ENCODE data around the gene SLFN5. TPM values are rescaled to one million over a fixed set of nuclear protein-coding genes. Genes with fewer than 3 reads are reported as not detected.
"Not testable (repeated sequence)": the region's sequence is repeated elsewhere in the genome, so short reads cannot be mapped to it uniquely, and the experiment has no call there.

The SLFN5 gene
- total RNA-seq, 1 experiment from 2014 or later, result 0.54 TPM

- no peak for DNase-seq (ENCODE audit: low spot score)
- in situ Hi-C loops (cut with HindIII; ENCODE audit: low sequenced_read_pairs), result no loop called here
Observed at GRCh38 chr17:35240861-35241260, 2.0 kb upstream of the SLFN5 start.

DNA sequence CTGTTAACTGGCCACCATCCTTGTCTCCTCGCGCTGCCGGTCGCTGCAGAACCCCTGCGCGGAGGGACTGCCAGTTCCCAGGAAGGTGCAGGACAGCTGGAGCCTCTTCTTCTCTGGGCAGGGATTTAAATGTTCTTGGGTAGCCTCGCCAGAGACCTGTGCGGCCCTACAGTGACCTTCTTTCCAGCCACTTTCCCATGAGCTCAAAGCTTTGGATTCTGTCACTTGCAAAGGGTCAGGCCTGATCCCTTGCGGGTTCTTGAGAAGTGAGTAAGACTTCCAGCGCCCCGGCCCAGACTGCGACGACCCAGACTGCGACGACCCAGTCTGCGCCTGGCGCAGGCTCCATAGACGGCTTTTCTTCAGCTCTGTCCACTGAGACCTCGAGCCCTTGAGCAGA lies 1.4 kb upstream of the SLFN5 start:
- in situ Hi-C loops (cut with HindIII; ENCODE audit: low sequenced_read_pairs), result no loop called here
- no peak for DNase-seq (ENCODE audit: low spot score)

GRCh38 chr17:35242158-35242804 lies 591 bp upstream of the SLFN5 start:
- in situ Hi-C loops (cut with HindIII; ENCODE audit: low sequenced_read_pairs), result no loop called here
- DNase-seq (ENCODE audit: low spot score), result peak; percentile 55

GRCh38 chr17:35243561-35244340 lies 879 bp downstream of the SLFN5 start:
- peak; percentile 40 for DNase-seq (ENCODE audit: low spot score)
- in situ Hi-C loops (cut with HindIII; ENCODE audit: low sequenced_read_pairs), result no loop called here

DNA sequence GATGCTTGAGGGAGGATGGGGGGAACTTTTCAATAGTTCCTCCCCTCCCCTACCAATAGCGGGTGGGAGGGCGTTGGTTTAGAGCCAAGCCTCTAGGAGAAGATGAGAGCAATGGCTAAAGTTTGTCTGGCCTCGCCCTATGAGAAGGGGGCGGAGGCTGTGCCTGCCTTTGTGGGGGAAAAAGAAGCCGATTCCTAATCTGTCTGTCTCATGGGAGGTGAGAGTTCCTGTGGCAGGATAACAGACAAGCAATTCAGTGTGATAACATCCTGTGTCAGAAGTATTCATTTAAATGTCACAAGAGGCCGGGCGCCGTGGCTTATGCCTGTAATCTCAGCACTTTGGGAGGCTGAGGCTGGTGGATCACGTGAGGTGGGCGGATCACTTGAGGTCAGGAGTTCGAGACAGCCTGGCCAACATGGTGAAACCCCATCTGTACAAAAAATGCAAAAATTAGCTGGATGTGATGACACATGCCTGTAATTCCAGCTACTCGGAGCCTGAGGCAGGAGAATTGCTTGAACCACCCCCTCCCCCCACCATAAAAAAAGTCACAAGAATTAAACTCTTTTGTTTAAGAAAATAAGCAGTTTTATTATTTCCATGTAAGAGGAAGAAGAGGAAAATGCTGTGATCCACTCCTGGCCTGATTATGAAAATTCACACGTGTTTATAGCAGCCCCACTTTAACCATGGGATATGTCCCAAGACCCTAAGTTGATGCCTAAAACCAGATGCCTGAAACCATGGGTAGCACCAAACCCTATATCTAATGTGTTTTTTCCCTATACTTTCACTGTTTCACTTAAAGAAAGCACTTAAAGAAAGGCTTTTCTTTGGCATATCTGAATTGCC lies 1.7 kb downstream of the SLFN5 start:
- DNase-seq (ENCODE audit: low spot score), result no peak
- in situ Hi-C loops (cut with HindIII; ENCODE audit: low sequenced_read_pairs), result no loop called here

GRCh38 chr17:35245196-35245486 lies 2.3 kb downstream of the SLFN5 start:
- no peak for DNase-seq (ENCODE audit: low spot score)

GRCh38 chr17:35252651-35253050 lies 9.8 kb downstream of the SLFN5 start:
- DNase-seq (ENCODE audit: low spot score), result no peak
- in situ Hi-C loops (cut with HindIII; ENCODE audit: low sequenced_read_pairs), result no loop called here

More at GRCh38 chr17:35245196-35245486, 2.3 kb downstream of the SLFN5 start:
- in situ Hi-C loops (cut with HindIII; ENCODE audit: low sequenced_read_pairs), result no loop called here

DNA sequence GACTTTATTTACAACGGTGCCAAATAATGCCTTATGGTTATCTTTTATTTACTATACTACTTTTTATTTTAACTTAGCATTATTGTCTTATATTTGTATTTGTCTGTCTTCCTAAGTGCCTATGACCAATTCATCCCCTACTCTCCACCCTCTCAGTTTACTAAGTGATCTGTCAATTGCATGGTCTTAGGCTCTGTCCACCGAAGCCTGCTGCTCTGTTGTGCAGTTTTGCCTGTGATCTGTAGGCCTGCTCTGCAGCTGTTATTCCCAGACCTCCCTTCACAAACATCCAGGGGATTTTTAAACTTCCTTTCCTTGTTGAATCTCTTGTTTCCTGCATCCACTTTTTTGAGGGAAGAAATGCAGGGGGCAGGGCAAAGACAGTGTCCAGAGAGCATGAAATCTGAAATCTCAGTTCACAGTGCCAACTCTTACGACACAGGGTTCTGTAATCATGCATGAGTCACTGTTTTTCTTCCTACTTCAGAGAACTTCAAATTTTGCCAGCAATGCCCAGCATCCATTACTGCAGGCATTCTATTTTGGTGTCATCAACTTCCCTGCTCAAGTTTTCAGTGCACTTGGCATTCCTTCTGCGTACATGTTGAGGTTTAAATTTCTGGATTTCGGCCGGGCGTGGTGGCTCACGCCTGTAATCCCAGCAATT lies 11.4 kb downstream of the SLFN5 start:
- no peak for DNase-seq (ENCODE audit: low spot score)
- in situ Hi-C loops (cut with HindIII; ENCODE audit: low sequenced_read_pairs), result no loop called here

DNA sequence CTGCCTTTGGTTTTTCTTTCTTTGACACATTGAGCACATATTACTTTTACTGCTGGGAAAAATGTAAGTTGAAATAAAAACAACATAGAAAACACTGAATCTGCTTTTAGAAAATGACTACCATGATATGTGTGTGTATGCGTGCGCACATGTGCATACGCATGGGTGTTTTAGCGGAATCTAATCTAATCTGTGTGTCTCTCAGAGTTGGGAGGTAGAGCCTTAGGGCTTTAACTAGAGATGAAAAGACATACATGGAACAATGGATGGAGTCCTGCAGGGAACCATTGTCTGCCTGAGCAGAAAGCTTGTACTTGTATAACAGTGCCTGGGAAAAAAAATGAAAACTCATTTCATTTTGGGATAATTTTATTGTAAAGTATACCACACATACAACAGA lies 12.4 kb downstream of the SLFN5 start:
- no peak for DNase-seq (ENCODE audit: low spot score)

DNA sequence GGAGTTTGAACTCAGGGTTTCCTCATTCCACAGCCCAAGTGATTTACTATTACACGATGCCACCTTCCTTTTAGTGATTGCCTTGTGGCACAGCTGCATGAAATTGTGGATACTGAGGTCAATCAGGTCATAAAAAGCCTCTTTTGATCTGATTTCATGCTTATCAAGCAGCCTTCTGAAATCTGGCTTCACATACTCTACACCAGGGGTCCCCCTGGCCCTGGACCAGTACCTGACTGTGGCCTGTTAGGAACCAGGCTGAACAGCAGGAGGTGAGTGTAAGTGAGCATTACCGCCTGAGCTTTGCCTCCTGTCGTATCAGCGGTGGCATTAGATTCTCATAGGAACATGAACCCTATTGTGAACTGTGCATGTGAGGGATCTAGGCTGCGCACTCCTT lies 13.8 kb downstream of the SLFN5 start:
- in situ Hi-C loops (cut with HindIII; ENCODE audit: low sequenced_read_pairs), result no loop called here
- no peak for DNase-seq (ENCODE audit: low spot score)

More for the DNA sequence above, 12.4 kb downstream of the SLFN5 start:
- in situ Hi-C loops (cut with HindIII; ENCODE audit: low sequenced_read_pairs), result no loop called here

GRCh38 chr17:35257208-35257659 lies 14.4 kb downstream of the SLFN5 start:
- in situ Hi-C loops (cut with HindIII; ENCODE audit: low sequenced_read_pairs), result no loop called here
- DNase-seq (ENCODE audit: low spot score), result no peak

GRCh38 chr17:35259001-35259400 lies 16.1 kb downstream of the SLFN5 start:
- in situ Hi-C loops (cut with HindIII; ENCODE audit: low sequenced_read_pairs), result no loop called here
- no peak for DNase-seq (ENCODE audit: low spot score)

- DNase-seq (ENCODE audit: low spot score), result no peak
- in situ Hi-C loops (cut with HindIII; ENCODE audit: low sequenced_read_pairs), result no loop called here
Observed at GRCh38 chr17:35265071-35265470, 22.2 kb downstream of the SLFN5 start.

DNA sequence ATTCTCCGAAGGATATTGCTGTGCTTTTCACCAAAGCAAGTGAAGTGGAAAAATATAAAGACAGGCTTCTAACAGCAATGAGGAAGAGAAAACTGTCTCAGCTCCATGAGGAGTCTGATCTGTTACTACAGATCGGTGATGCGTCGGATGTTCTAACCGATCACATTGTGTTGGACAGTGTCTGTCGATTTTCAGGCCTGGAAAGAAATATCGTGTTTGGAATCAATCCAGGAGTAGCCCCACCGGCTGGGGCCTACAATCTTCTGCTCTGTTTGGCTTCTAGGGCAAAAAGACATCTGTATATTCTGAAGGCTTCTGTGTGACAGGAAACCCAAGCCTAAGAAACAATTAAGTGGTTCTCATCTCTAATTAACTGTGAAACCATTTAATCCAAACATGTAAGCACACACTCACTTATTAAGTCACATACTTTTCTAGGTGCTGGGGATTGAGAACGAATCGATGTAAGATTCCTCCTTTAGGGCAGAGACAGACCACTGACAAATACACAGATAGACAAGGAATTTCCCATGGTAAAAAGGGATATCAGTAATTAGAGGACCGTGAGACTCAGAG lies 22.8 kb downstream of the SLFN5 start:
- in situ Hi-C loops (cut with HindIII; ENCODE audit: low sequenced_read_pairs), result no loop called here
- DNase-seq (ENCODE audit: low spot score), result no peak

GRCh38 chr17:35274167-35275066 lies 31.5 kb downstream of the SLFN5 start:
- in situ Hi-C loops (cut with HindIII; ENCODE audit: low sequenced_read_pairs); DNase-seq (ENCODE audit: low spot score): not testable (repeated sequence)

DNA sequence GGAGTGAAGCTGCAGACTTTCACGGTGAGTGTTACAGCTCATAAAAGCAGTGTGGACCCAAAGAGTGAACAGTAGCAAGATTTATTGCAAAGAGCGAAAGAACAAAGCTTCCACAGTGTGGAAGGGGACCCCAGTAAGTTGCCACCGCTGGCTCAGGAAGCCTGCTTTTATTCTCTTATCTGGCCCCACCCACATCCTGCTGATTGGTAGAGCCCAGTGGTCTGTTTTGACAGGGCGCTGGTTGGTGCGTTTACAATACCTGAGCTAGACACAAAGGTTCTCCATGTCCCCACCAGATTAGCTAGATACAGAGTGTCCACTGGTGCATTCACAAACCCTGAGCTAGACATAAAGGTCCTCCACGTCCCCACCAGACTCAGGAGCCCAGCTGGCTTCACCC lies 35.6 kb downstream of the SLFN5 start:
- in situ Hi-C loops (cut with HindIII; ENCODE audit: low sequenced_read_pairs); DNase-seq (ENCODE audit: low spot score): not testable (repeated sequence)

DNA sequence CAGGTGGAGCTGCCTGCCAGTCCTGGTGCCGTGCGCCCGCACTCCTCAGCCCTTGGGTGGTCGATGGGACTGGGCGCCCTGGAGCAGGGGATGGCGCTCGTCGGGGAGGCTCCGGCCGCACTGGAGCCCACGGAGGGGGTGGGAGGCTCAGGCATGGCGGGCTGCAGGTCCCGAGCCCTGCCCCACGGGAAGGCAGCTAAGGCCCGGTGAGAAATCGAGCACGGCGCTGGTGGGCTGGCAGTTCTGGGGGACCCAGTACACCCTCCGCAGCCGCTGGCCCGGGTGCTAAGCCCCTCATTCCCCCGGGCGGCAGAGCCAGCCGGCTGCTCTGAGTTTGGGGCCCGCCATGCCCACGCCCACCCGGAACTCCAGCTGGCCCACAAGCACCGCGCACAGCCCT lies 36.0 kb downstream of the SLFN5 start:
- in situ Hi-C loops (cut with HindIII; ENCODE audit: low sequenced_read_pairs); DNase-seq (ENCODE audit: low spot score): not testable (repeated sequence)

- no peak for DNase-seq (ENCODE audit: low spot score)
- in situ Hi-C loops (cut with HindIII; ENCODE audit: low sequenced_read_pairs), result no loop called here
Observed at GRCh38 chr17:35283767-35284166, 40.9 kb downstream of the SLFN5 start.

Data from G401 (cell line).